Kidney tubule cell (primary cell): Measurements from ENCODE around the gene CNEP1R1.

Source experiments
- DNase-seq: peaks from one replicate; pipeline ENCODE4 v3.0.0-alpha.2; 2018; ENCODE audit warnings: low spot score

The CNEP1R1 gene

DNA sequence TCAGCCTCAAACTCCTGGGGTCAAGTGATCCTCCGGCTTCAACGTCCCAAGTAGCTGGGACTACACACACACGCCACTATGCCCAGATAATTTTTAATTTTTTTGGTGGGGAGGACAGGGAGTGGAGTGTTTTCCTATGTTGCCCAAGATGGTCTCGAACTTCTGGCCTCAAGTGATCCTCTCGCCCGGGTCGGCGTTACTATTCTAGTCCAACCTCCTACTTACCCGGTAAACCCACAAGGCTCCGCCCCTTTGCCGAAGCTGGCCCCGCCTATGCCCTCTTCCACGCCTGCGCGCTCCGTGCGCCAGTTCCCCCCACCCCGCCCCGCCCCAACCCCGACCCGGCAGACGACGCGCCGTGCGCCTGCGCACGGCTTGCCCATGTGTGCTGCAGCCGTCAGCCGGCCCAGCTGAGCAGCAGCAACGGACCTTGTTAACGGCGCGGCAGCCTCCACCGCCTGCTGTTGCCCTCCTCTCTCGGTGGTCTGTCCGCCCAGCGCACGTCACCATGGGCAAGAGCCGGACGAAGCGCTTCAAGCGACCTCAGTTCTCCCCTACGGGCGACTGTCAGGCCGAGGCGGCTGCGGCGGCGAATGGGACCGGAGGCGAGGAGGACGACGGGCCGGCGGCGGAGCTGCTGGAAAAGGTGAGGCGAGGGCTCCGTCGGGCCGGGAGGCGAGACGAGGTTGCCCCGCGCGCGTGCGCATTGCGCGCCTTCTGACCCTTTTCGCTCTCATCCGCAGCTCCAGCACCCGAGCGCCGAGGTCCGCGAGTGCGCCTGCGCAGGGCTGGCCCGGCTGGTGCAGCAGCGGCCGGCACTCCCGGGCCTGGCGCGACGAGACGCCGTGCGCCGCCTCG lies 40.8 kb downstream of the CNEP1R1 start, which contains the start of gene HEATR3:
TSS of gene HEATR3 (plus strand) at position 347 of the 858 bp plus-strand sequence. CDS start at position 509, 162 bp downstream.
- DNase-seq = peak; percentile 94

DNA sequence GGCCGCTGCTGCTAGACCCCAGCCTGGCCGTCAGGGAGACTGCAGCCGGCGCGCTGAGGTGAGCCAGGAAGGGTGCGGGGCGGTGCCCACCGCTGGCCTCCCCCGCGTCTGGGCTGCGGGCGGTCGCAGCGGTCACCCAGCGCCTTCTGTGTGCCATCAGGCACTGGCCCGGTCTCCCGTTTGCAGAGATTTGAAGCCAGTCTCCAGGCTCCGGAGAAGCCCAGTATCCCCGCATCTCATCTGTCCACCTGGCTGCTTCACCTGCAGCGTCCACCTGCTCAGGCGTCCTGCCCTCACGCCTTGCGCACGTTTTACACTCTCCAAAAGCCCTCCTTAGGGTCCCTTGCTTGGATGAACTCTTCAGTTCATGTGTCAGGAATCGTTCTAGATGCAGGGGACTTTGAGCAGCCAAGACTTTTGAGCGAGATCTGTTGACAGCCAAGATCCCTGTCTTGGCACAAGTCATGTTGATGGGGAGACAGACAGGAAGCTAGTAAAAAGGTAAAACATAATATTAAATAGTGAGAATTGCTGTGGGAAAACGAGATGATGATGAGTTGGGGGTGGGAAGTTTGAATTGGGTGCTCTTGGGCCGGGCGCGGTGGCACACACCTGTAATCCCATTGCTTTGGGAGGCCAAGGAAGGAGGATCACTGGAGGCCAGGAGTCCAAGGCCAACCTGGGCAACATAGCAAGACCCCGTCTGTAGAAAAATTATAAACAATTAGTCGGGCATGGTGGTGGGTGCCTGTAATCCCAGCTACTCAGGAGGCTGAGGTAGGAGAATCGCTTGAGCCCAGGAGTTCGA lies 41.7 kb downstream of the CNEP1R1 start:
- DNase-seq = no peak

DNA sequence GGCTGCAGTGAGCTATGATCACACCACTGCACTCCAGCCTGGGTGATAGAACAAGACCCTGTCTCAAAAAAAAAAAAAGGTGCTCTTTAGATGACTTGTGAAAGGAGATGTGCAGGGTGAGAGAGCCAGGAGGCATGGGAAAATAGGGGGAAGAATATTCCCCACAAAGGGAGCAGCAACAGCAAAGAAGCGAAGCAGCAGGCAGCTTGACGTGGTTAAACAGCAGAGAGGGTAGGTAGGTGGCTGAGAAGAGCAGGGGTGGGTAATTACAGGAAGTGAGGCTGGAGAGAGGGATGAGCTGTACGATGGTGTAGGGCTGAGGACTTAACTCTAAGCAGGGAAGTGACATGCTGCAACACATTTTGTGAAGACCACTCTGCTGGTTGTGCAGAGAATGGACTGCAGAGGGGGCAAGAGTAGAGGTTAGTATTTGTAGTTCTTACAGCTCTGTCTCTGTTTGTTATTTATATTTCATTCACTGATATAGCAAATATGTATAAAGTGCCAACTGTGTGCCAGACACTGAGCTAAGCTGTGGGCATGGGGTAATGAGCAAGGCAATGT lies 42.3 kb downstream of the CNEP1R1 start:
- DNase-seq = peak; percentile 42

DNA sequence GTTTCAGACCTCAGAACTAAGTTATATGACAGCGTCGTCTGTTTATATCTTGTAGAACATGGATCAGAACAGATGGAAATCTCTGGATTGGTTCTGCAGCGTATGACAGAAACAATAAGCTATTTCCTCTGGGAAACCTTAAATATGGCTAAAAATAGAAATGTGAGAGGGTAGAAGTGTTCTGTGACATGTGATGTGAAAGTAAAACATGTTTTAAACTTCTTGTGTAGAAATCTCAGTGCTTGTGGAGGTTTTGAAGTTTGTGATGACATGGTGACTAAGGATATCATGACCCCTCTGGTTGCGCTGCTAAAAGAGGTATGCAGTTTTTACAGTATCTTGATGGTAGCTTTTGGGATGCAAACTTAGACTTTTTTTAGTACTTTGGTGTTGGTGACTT lies 43.5 kb downstream of the CNEP1R1 start:
- DNase-seq = no peak

DNA sequence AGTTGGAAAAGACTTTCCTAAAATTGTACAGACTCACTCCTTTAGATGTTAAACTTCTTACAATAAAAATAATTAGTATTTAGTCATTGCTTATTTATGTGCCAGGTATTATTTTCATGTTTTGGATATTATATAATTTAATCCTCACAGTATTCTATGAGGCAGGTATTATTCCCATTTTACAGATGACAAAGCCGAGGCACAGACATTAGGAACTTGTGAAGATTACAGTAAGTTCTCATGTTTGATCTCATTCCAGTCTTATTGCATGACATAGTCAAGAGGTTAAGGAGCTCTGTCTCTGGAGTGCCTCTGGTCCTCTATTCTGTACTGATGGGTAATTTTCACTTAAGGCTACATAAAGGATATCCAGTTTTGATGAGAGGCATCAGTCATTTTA lies 44.0 kb downstream of the CNEP1R1 start:
- DNase-seq = no peak

DNA sequence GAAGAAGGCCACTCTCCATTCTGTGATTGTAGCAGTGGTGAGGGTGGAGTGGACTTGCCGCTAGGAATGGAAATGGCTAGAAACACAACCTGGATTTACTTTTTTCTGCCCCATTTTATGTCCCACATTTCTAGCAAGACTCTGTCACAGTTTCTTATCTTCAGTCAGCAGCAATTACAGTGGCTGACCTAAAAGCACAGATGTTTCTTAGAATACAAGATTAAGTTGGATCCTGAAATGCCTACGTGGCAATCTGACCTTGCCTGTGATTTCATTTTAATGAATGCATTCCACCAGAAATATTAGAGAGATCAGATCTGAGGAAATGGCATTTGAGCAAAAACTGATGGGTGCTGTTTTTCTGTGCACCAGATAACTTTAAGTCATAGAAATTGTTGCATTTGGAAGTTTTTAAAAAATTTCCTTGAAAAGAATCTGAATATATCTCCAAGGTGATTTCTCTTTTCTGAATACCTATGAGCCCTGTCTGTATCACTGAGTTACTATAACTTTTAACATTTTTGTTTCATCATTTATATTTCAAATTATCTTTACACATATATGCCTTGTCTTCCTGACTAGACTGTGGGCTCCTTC lies 46.1 kb downstream of the CNEP1R1 start:
- DNase-seq = no peak

DNA sequence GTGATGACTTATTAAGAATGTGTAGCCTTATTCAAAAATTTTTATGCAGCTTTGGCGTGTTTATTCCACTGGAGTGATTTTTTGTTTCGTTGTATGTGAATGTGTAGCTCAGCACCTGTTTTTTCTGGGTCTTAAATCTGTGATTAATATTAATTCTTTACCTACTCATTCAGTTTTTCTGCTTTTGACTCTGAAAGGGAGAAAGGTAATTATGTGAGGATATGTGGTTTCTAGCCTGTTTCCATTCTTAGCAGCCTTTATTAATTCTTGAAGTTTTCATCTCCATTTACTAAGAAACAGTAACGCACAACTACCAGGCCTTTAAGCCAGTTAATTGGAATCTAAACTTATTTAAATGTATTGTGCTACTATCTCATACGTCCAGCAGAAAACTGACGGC lies 47.7 kb downstream of the CNEP1R1 start:
- no peak for DNase-seq

DNA sequence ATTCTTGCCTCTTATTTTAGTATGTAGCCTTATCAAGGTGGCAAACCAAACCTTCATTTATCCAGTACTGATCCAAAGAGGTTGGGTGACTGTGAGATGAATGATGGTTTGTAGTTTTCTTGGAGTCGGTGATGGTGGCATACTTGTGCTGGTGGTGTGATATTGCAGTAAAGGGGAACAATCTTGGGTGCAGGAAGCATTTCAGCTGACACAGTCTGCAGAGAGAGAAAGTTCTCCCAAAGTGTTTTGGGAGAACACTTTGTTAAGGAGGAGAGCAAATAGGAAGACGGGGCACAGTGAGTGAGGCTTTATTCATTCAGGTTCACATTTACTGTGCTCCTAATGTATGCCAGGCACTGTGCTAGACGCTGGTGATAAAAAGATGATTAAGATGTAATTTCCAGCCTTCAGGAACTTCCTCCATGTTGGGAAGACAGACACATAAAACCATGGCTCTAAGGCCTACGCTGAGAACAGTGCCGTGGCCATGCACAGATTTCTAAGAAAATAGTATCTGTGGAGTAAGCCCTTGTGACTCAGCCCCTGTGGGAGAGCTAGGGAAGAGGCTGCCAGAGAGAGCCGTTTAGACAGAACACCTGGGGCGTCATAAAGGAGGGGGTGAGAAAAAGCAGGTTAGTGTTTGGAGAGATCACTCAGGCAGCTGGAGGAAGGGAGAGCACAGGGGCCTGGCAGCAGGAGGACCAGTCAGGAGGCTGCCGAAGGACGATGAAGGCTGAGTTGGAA lies 54.5 kb downstream of the CNEP1R1 start:
- peak; percentile 9 for DNase-seq

DNA sequence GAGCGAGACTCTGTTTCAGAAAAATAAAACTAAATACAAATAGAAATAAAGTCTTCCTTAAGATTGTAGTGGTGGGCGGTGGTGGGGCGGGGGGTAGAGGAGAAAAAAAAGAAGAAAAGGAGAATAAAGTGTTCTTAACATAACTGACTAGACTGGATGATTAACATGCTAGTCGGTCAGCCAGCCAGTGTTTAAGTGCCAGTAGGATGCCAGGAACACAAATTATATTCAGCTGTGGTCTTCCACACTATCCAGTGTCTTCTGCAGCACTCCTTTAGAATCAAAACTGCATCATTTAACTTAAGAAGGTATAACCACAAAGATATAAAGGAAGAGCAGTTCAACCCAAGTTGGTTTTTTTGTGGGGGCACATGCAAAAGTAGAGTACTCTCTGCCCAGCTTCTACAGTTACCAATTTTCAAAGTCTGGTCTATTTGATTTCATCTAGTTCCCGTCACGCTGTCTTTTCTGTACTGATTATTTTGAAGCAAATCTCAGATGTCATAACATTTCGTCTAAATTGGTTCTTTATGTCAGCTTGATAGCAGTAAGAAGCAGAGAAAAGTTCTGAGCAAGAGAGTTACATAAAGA lies 56.5 kb downstream of the CNEP1R1 start:
- no peak for DNase-seq

DNA sequence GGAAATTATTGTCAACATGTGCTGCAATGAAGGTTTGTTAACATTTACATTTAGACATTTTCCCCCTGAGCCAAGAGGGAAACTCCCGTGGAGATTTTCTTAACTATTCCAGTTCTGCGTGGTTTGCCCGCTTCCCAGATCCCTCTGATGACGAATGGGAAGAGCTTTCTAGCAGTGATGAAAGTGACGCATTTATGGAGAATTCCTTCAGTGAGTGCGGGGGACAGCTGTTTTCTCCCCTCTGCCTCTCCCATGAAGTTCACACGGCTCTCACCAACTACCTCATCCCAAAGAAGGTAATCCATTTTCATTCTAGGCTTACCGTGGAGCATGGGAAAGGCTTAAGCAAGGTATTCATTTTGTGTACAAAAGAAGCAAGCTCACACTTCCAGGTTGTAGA lies 59.0 kb downstream of the CNEP1R1 start:
- no peak for DNase-seq

DNA sequence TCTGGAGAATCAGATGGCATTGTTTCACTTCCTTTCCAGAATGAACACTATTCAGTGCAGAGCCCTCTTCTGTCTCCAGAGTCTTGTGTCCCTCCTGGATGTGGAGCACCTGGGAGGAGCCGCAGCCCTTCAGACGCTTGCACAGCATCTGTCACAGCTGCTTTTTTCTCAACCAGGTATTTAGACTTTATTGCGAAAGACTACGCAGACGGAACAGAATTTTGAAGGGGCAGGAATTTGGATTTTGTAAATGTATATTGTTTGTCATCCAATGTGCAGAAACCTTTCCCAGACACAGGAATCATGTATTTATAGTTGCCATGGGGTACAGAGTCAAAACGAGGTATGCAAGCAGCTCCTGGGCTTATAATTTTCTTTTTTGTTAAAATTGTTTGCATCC lies 61.2 kb downstream of the CNEP1R1 start:
- no peak for DNase-seq
